C4-2B (cell line): ENCODE data around the gene PRPF40A.
"Not testable (repeated sequence)": the region's sequence is repeated elsewhere in the genome, so short reads cannot be mapped to it uniquely, and the experiment has no call there.

Source experiments
- H3K27ac ChIP-seq: fragments of 450-650 bp; 2 replicates; pipeline ENCODE4 v1.5.1; 2017
- CTCF ChIP-seq: fragments of 450-650 bp; conservative IDR thresholded peaks from 2 replicates; pipeline ENCODE4 v1.5.1; 2017; ENCODE audit warnings: mild to moderate bottlenecking
- ZFX ChIP-seq: fragments of 450-650 bp; IDR thresholded peaks from 2 replicates; pipeline ENCODE4 v1.6.1; 2017

PRPF40A gene

GRCh38 chr2:152755029-152755428, 37.8 kb upstream of the PRPF40A start:
- TF ChIP-seq CTCF = peak; percentile 28
- no peak for TF ChIP-seq ZFX
- no peak overlapping the region for H3K27ac ChIP-seq

- not testable (repeated sequence) for H3K27ac ChIP-seq
Observed at GRCh38 chr2:152747751-152748150, 30.5 kb upstream of the PRPF40A start.

- no peak overlapping the region for H3K27ac ChIP-seq
- TF ChIP-seq CTCF = peak; percentile 73
- no peak for TF ChIP-seq ZFX
Observed at GRCh38 chr2:152743002-152743401, 25.7 kb upstream of the PRPF40A start.

- TF ChIP-seq ZFX (no peak), CTCF (peak; percentile 91)
- no peak overlapping the region for H3K27ac ChIP-seq
Observed at GRCh38 chr2:152740743-152741328, 23.6 kb upstream of the PRPF40A start.

GRCh38 chr2:152739705-152740104, 22.4 kb upstream of the PRPF40A start:
- not testable (repeated sequence) for H3K27ac ChIP-seq

GRCh38 chr2:152738438-152738837, 21.2 kb upstream of the PRPF40A start:
- no peak for TF ChIP-seq ZFX
- no peak for TF ChIP-seq CTCF
- H3K27ac ChIP-seq = no peak overlapping the region

- not testable (repeated sequence) for H3K27ac ChIP-seq
Observed at GRCh38 chr2:152737509-152737908, 20.2 kb upstream of the PRPF40A start.

GRCh38 chr2:152730591-152731333, 13.5 kb upstream of the PRPF40A start:
- peak overlapping the region; percentile 62; the same call in 1 of the 2 replicates for H3K27ac ChIP-seq
- TF ChIP-seq ZFX (no peak), CTCF (no peak)

- no peak for TF ChIP-seq CTCF
- TF ChIP-seq ZFX = no peak
- no peak overlapping the region for H3K27ac ChIP-seq
Observed at GRCh38 chr2:152729844-152730243, 12.6 kb upstream of the PRPF40A start.
